ENCODE data around the gene CFB. TPM values are rescaled to one million over a fixed set of nuclear protein-coding genes. Genes with fewer than 3 reads are reported as not detected.
"Not testable (repeated sequence)": the region's sequence is repeated elsewhere in the genome, so short reads cannot be mapped to it uniquely, and the experiment has no call there.

Gene CFB
- total RNA-seq, 1 donor from 2014 or later, result 13.8 TPM

- H3K4me3 ChIP-seq (ENCODE audit: low read depth, low read length), result no peak overlapping the region
- no peak for TF ChIP-seq CTCF (IDR thresholded peaks at IDR 0.05; ENCODE audit: insufficient read depth, low read length, poor library complexity, severe bottlenecking)
- no peaks in the 10 kb centered on the region for H3K36me3 ChIP-seq (ENCODE audit: control insufficient read depth, insufficient read depth, low read length)
- H3K27me3 ChIP-seq (ENCODE audit: control insufficient read depth, insufficient read depth, low read length), result peaks cover 7% of the 10 kb centered on the region
- no peak for DNase-seq (ENCODE audit: low read depth)
Observed at GRCh38 chr6:31930962-31931361, 14.9 kb upstream of the CFB start.

- H3K36me3 ChIP-seq (ENCODE audit: control insufficient read depth, insufficient read depth, low read length); H3K4me3 ChIP-seq (ENCODE audit: low read depth, low read length); H3K27me3 ChIP-seq (ENCODE audit: control insufficient read depth, insufficient read depth, low read length); DNase-seq (ENCODE audit: low read depth): not testable (repeated sequence)
Observed at GRCh38 chr6:31932137-31932536, 13.8 kb upstream of the CFB start.

GRCh38 chr6:31933537-31933936 lies 12.4 kb upstream of the CFB start:
- DNase-seq (ENCODE audit: low read depth), result no peak
- peaks cover 2% of the 10 kb centered on the region for H3K27me3 ChIP-seq (ENCODE audit: control insufficient read depth, insufficient read depth, low read length)
- H3K36me3 ChIP-seq (ENCODE audit: control insufficient read depth, insufficient read depth, low read length), result no peaks in the 10 kb centered on the region
- no peak overlapping the region for H3K4me3 ChIP-seq (ENCODE audit: low read depth, low read length)
- no peak for TF ChIP-seq CTCF (IDR thresholded peaks at IDR 0.05; ENCODE audit: insufficient read depth, low read length, poor library complexity, severe bottlenecking)

GRCh38 chr6:31935021-31935420 lies 10.9 kb upstream of the CFB start:
- Histone ChIP-seq H3K36me3 (ENCODE audit: control insufficient read depth, insufficient read depth, low read length) (no peaks in the 10 kb centered on the region), H3K4me3 (ENCODE audit: low read depth, low read length) (no peak overlapping the region), H3K27me3 (ENCODE audit: control insufficient read depth, insufficient read depth, low read length) (peaks cover 2% of the 10 kb centered on the region)
- no peak for DNase-seq (ENCODE audit: low read depth)
- TF ChIP-seq CTCF (IDR thresholded peaks at IDR 0.05; ENCODE audit: insufficient read depth, low read length, poor library complexity, severe bottlenecking), result no peak

GRCh38 chr6:31935823-31936222 lies 10.1 kb upstream of the CFB start:
- no peak for TF ChIP-seq CTCF (IDR thresholded peaks at IDR 0.05; ENCODE audit: insufficient read depth, low read length, poor library complexity, severe bottlenecking)
- no peaks in the 10 kb centered on the region for H3K36me3 ChIP-seq (ENCODE audit: control insufficient read depth, insufficient read depth, low read length)
- peaks cover 2% of the 10 kb centered on the region for H3K27me3 ChIP-seq (ENCODE audit: control insufficient read depth, insufficient read depth, low read length)
- no peak overlapping the region for H3K4me3 ChIP-seq (ENCODE audit: low read depth, low read length)
- no peak for DNase-seq (ENCODE audit: low read depth)

- Histone ChIP-seq H3K4me3 (ENCODE audit: low read depth, low read length) (no peak overlapping the region), H3K27me3 (ENCODE audit: control insufficient read depth, insufficient read depth, low read length) (peaks cover 11% of the 10 kb centered on the region), H3K36me3 (ENCODE audit: control insufficient read depth, insufficient read depth, low read length) (no peaks in the 10 kb centered on the region)
- no peak for TF ChIP-seq CTCF (IDR thresholded peaks at IDR 0.05; ENCODE audit: insufficient read depth, low read length, poor library complexity, severe bottlenecking)
- DNase-seq (ENCODE audit: low read depth), result peak; percentile 12
Observed at GRCh38 chr6:31940256-31940664, 5.6 kb upstream of the CFB start.
